Kidney (tissue), 14 donors: ENCODE measurements around the gene FAM53C. TPM values are rescaled to one million over a fixed set of nuclear protein-coding genes. Genes with fewer than 3 reads are reported as not detected.

Experiments used
- DNase-seq, 5 donors: peaks; one replicate each; pipeline ENCODE4 v3.0.0-alpha.2; 2013 to 2020
- FAIRE-seq: peaks from 2 replicates; lab custom pipeline; 2012; peaks lifted over from hg19 to GRCh38; lab: Jason Lieb, UNC
- H3K27ac ChIP-seq, 2 donors: one replicate each; pipeline ENCODE4 v1.7.0; 2013; ENCODE audit warnings: low read depth in 2 of 2, low read length in 2 of 2, inconsistent platforms in 1 of 2
- H3K27me3 ChIP-seq: one replicate; pipeline ENCODE4 v1.7.1; 2013; ENCODE audit warnings: low read length, inconsistent platforms; ENCODE audit not compliant: control insufficient read depth, insufficient read depth
- H3K36me3 ChIP-seq, 3 donors: one replicate each; pipeline versions ENCODE4 v1.7.0 to v1.7.1; 2013; ENCODE audit warnings: low read length in 3 of 3, control low read depth in 1 of 3, inconsistent platforms in 1 of 3; ENCODE audit not compliant: insufficient read depth in 3 of 3, control insufficient read depth in 2 of 3
- H3K4me1 ChIP-seq, 3 donors: one replicate each; pipeline versions ENCODE4 v1.7.0 to v1.7.1; 2013; ENCODE audit warnings: low read length in 3 of 3, inconsistent platforms in 1 of 3, low read depth in 1 of 3; ENCODE audit not compliant: control insufficient read depth in 2 of 3, insufficient read depth in 2 of 3
- H3K4me3 ChIP-seq, 3 donors: one replicate each; pipeline versions ENCODE4 v1.7.0 to v1.8.1; 2013; ENCODE audit warnings: low read length in 3 of 3, control low read depth in 1 of 3, inconsistent platforms in 1 of 3
- H3K9ac ChIP-seq, 3 donors: one replicate each; pipeline versions ENCODE4 v1.7.0 to v1.7.1; 2013; ENCODE audit warnings: low read length in 3 of 3, control low read depth in 1 of 3, inconsistent platforms in 1 of 3
- H3K9me3 ChIP-seq, 3 donors: one replicate each; pipeline versions ENCODE4 v1.7.0 to v1.7.1; 2013; ENCODE audit warnings: low read length in 3 of 3, control low read depth in 1 of 3, inconsistent platforms in 1 of 3; ENCODE audit not compliant: control insufficient read depth in 2 of 3, insufficient read depth in 1 of 3
- CTCF ChIP-seq: IDR thresholded peaks from 3 replicates; pipeline ENCODE4 v1.5.1; 2012; ENCODE audit warnings: mild to moderate bottlenecking, moderate library complexity, borderline replicate concordance; ENCODE audit not compliant: insufficient read depth; ENCODE audit errors: extremely low read depth
- intact Hi-C: fragments of 100-400 bp; cut with DNase I; formaldehyde crosslinking; loops from one replicate; pipeline ENCODE4 v1.11.1; 2022
- polyA plus RNA-seq: library from polyadenylated mRNA; stranded (reverse); fragments of 350-450 nt; fragmentation: Illumina TruSeq; extraction: RNeasy Lipid Tissue Mini Kit (QIAGEN cat#74804); gene quantifications from one replicate; pipeline ENCODE4 v1.2.3, GENCODE V29; 2014; ENCODE audit warnings: low read depth, low replicate concordance; ENCODE audit not compliant: insufficient read depth
- total RNA-seq: library from RNA; stranded (reverse); fragmentation: NEBNext Ultra II Directional; extraction: Animal tissue kit (Norgen Biotek cat#: 25700); gene quantifications from one replicate; pipeline ENCODE4 v1.2.1, GENCODE V29; 2021
- donor health status: control.
- donor health status: control.
- donor health status: control.
- donor health status: control.
- donor health status: control.
- donor health status: DM: yes; HTN: yes; CAD: no.
- donor health status: Normal renal cell carcinoma (clear cell type).

The FAM53C gene
- total and polyA plus RNA-seq, 2 donors from 2014 or later = 8.1 to 18.9 TPM

GRCh38 chr5:138354926-138355378, 16.9 kb downstream of the FAM53C start:
- peak overlapping the region in 1 of 3 donors; percentile 64 for H3K4me3 ChIP-seq
- intact Hi-C loops = no loop called here
- no peak overlapping the region for H3K9ac ChIP-seq
- no peaks in the 10 kb centered on the region for H3K27me3 ChIP-seq
- no peak for FAIRE-seq
- H3K4me1 ChIP-seq = peaks cover 0 to 13% (median 5%) of the 10 kb centered on the region in 3 donors
- H3K9me3 ChIP-seq = peaks cover 0 to 4% (median 0%) of the 10 kb centered on the region in 3 donors
- DNase-seq = peak in 3 of 5 donors; percentile 42 to 81 (median 64)
- no peak for TF ChIP-seq CTCF
- no peak overlapping the region for H3K27ac ChIP-seq
- no peaks in the 10 kb centered on the region for H3K36me3 ChIP-seq

GRCh38 chr5:138359621-138360020, 21.6 kb downstream of the FAM53C start:
- Histone ChIP-seq H3K27me3 (no peaks in the 10 kb centered on the region), H3K27ac (no peak overlapping the region), H3K4me1 (peaks cover 0 to 4% (median 0%) of the 10 kb centered on the region in 3 donors), H3K9ac (no peak overlapping the region), H3K36me3 (no peaks in the 10 kb centered on the region), H3K9me3 (no peaks in the 10 kb centered on the region), H3K4me3 (no peak overlapping the region)
- DNase-seq (no peak), FAIRE-seq (no peak)
- intact Hi-C loops = no loop called here
- TF ChIP-seq CTCF = no peak

GRCh38 chr5:138360941-138361452, 22.9 kb downstream of the FAM53C start:
- no peaks in the 10 kb centered on the region for H3K4me1 ChIP-seq
- FAIRE-seq = no peak

More at GRCh38 chr5:138360941-138361452, 22.9 kb downstream of the FAM53C start:
- no peak for DNase-seq
- TF ChIP-seq CTCF = no peak
- no peaks in the 10 kb centered on the region for H3K27me3 ChIP-seq
- H3K27ac ChIP-seq = no peak overlapping the region
- no peaks in the 10 kb centered on the region for H3K9me3 ChIP-seq
- no peaks in the 10 kb centered on the region for H3K36me3 ChIP-seq
- intact Hi-C loops = no loop called here
- H3K9ac ChIP-seq = no peak overlapping the region
- no peak overlapping the region for H3K4me3 ChIP-seq
